Fibroblast of mammary gland (primary cell): ENCODE data around the gene VCAM1.

Experiments
- DNase-seq: peaks from one replicate; pipeline ENCODE4 v3.0.0-alpha.2; 2010; ENCODE audit warnings: low read depth
- H3K4me3 ChIP-seq: 2 replicates; pipeline ENCODE4 v1.5.1; 2011; ENCODE audit warnings: low read depth, mild to moderate bottlenecking, low read length, moderate library complexity; ENCODE audit not compliant: control insufficient read depth
- CTCF ChIP-seq: conservative IDR thresholded peaks from 2 replicates; pipeline ENCODE4 v1.5.1; 2011; ENCODE audit warnings: low read depth, low read length, inconsistent platforms; ENCODE audit not compliant: control insufficient read depth, insufficient read depth

The VCAM1 gene

GRCh38 chr1:100782473-100783039 lies 63.0 kb downstream of the VCAM1 start:
- TF ChIP-seq CTCF: no peak
- no peak for DNase-seq
- no peak overlapping the region for H3K4me3 ChIP-seq

DNA sequence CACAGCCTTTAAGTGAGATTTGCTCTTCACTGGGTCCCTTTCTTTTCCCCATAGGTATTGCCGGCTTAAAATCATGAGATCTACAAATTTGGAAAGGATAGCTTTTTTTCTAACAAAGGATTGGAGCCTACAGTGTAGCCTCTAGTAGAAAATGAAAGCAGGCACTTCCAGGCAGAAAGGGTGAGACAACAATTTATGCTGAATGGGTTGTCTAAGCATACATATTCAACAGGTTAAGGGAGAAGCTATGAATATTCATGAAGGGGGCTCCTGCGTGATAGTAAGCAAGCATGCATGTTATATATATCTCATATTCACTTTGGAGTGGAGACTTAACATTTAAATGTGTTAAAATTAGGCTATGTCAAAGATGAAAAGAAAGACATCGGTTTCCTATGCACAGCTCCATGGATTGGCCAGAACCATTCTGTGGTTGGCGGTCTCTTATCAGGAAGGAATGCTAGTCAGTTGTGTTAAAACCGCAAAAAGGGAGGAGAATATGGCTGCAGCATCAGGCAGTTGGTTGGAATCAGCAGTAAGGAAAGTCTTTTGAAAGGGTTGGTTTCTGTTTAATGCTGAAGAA lies 66.0 kb downstream of the VCAM1 start:
- peak; percentile 54 for DNase-seq
- TF ChIP-seq CTCF: no peak
- H3K4me3 ChIP-seq: no peak overlapping the region

GRCh38 chr1:100786870-100787269 lies 67.3 kb downstream of the VCAM1 start:
- no peak overlapping the region for H3K4me3 ChIP-seq
- no peak for TF ChIP-seq CTCF
- DNase-seq: no peak
